Astrocyte (in vitro differentiated cells and primary cell): ENCODE data around the gene CTSZ. TPM values are rescaled to one million over a fixed set of nuclear protein-coding genes. Genes with fewer than 3 reads are reported as not detected.

Experiments
- DNase-seq: peaks from one replicate; pipeline ENCODE4 v3.0.0-alpha.2; 2010; ENCODE audit warnings: low read depth
- FAIRE-seq: peaks from 2 replicates; lab custom pipeline; 2011; peaks lifted over from hg19 to GRCh38; lab: Jason Lieb, UNC
- H2AFZ ChIP-seq: 2 replicates; pipeline ENCODE4 v1.6.0; 2012; ENCODE audit warnings: low read depth, low read length, inconsistent platforms
- H3K27ac ChIP-seq: 2 replicates; pipeline ENCODE4 v1.5.1; 2011; ENCODE audit warnings: low read depth, low read length, inconsistent platforms
- H3K27me3 ChIP-seq: 2 replicates; pipeline ENCODE4 v1.6.0; 2011; ENCODE audit warnings: low read length, inconsistent platforms; ENCODE audit not compliant: insufficient read depth
- H3K36me3 ChIP-seq: 2 replicates; pipeline ENCODE4 v1.5.1; 2011; ENCODE audit warnings: low read length, inconsistent platforms; ENCODE audit not compliant: insufficient read depth
- H3K4me1 ChIP-seq: 2 replicates; pipeline ENCODE4 v1.5.1; 2011; ENCODE audit warnings: low read length, inconsistent platforms; ENCODE audit not compliant: insufficient read depth
- H3K4me2 ChIP-seq: 2 replicates; pipeline ENCODE4 v1.6.0; 2012; ENCODE audit warnings: low read length, inconsistent platforms
- H3K4me3 ChIP-seq: 2 replicates; pipeline ENCODE4 v1.5.1; 2011; ENCODE audit warnings: low read depth, mild to moderate bottlenecking, low read length, inconsistent platforms; ENCODE audit not compliant: insufficient read depth
- H3K79me2 ChIP-seq: 2 replicates; pipeline ENCODE4 v1.6.0; 2012; ENCODE audit warnings: mild to moderate bottlenecking, low read length, inconsistent platforms; ENCODE audit not compliant: insufficient read depth
- H3K9ac ChIP-seq: 2 replicates; pipeline ENCODE4 v1.6.0; 2012; ENCODE audit warnings: mild to moderate bottlenecking, low read length, inconsistent platforms
- H3K9me3 ChIP-seq: 2 replicates; pipeline ENCODE4 v1.5.1; 2012; ENCODE audit warnings: low read depth, mild to moderate bottlenecking, low read length, inconsistent platforms; ENCODE audit not compliant: insufficient read depth
- H4K20me1 ChIP-seq: 2 replicates; pipeline ENCODE4 v1.6.0; 2012; ENCODE audit warnings: low read length, inconsistent platforms; ENCODE audit not compliant: insufficient read depth
- H3K27ac Mint-ChIP-seq: one replicate; pipeline ENCODE4 v1.8.0; 2021; ENCODE audit warnings: mild to moderate bottlenecking, mixed read lengths; ENCODE audit not compliant: unreplicated experiment
- H3K27me3 Mint-ChIP-seq: one replicate; pipeline ENCODE4 v1.8.0; 2021; ENCODE audit warnings: low read depth, mixed read lengths; ENCODE audit not compliant: unreplicated experiment
- H3K36me3 Mint-ChIP-seq: one replicate; pipeline ENCODE4 v1.8.0; 2021; ENCODE audit warnings: low read depth, mixed read lengths; ENCODE audit not compliant: unreplicated experiment
- H3K4me1 Mint-ChIP-seq: one replicate; pipeline ENCODE4 v1.8.0; 2021; ENCODE audit warnings: low read depth, mixed read lengths; ENCODE audit not compliant: unreplicated experiment
- H3K4me3 Mint-ChIP-seq: one replicate; pipeline ENCODE4 v1.8.0; 2021; ENCODE audit warnings: mild to moderate bottlenecking, moderate library complexity, mixed read lengths; ENCODE audit not compliant: unreplicated experiment
- H3K9me3 Mint-ChIP-seq: one replicate; pipeline ENCODE4 v1.8.0; 2021; ENCODE audit warnings: mild to moderate bottlenecking, mixed read lengths; ENCODE audit not compliant: unreplicated experiment
- CTCF ChIP-seq: IDR thresholded peaks from 2 replicates; pipeline ENCODE4 v1.5.1; 2011; ENCODE audit warnings: low read depth, mild to moderate bottlenecking, inconsistent platforms, low read length, moderate library complexity; ENCODE audit not compliant: insufficient read depth
- EZH2 ChIP-seq: IDR thresholded peaks from 2 replicates; pipeline ENCODE4 v1.6.1; 2012; ENCODE audit warnings: mild to moderate bottlenecking, low read length, inconsistent platforms; ENCODE audit not compliant: insufficient read depth
- total RNA-seq: library from RNA; stranded (reverse); gene quantifications from 2 replicates; pipeline ENCODE4 v1.2.1, GENCODE V29; 2021

CTSZ gene
- total RNA-seq, 1 donor from 2014 or later: 112 TPM

- Histone ChIP-seq H3K79me2 (peaks cover 63% of the 10 kb centered on the region), H4K20me1 (peaks cover 16% of the 10 kb centered on the region), H3K27ac (no peak overlapping the region), H3K36me3 (peaks cover 29% of the 10 kb centered on the region), H3K9ac (no peak overlapping the region), H3K9me3 (no peaks in the 10 kb centered on the region), H2AFZ (no peak overlapping the region), H3K4me2 (no peak overlapping the region), H3K27me3 (no peaks in the 10 kb centered on the region), H3K4me1 (no peaks in the 10 kb centered on the region), H3K4me3 (no peak overlapping the region)
- H3K4me3 Mint-ChIP-seq: no peak overlapping the region
- peaks cover 22% of the 10 kb centered on the region for H3K4me1 Mint-ChIP-seq
- no peaks in the 10 kb centered on the region for H3K27me3 Mint-ChIP-seq
- no peaks in the 10 kb centered on the region for H3K9me3 Mint-ChIP-seq
- peaks cover 16% of the 10 kb centered on the region for H3K36me3 Mint-ChIP-seq
- no peak for FAIRE-seq
- peak overlapping the region; percentile 81 for H3K27ac Mint-ChIP-seq
- no peak for DNase-seq
- no peak for TF ChIP-seq CTCF
- no peak for TF ChIP-seq EZH2
These were observed 32.2 kb upstream of the CTSZ start for GRCh38 chr20:59039233-59039632.

GRCh38 chr20:59037386-59037785, 30.3 kb upstream of the CTSZ start:
- no peak overlapping the region for H3K4me3 Mint-ChIP-seq

More at GRCh38 chr20:59037386-59037785, 30.3 kb upstream of the CTSZ start:
- Histone ChIP-seq H3K27me3 (no peaks in the 10 kb centered on the region), H2AFZ (no peak overlapping the region), H4K20me1 (peaks cover 16% of the 10 kb centered on the region), H3K9me3 (no peaks in the 10 kb centered on the region), H3K4me2 (no peak overlapping the region), H3K4me1 (no peaks in the 10 kb centered on the region), H3K36me3 (peaks cover 29% of the 10 kb centered on the region), H3K4me3 (no peak overlapping the region), H3K79me2 (peaks cover 61% of the 10 kb centered on the region), H3K27ac (no peak overlapping the region), H3K9ac (no peak overlapping the region)
- FAIRE-seq (no peak), DNase-seq (no peak)
- Mint-ChIP-seq H3K36me3 (peaks cover 16% of the 10 kb centered on the region), H3K4me1 (peaks cover 27% of the 10 kb centered on the region), H3K9me3 (no peaks in the 10 kb centered on the region), H3K27ac (no peak overlapping the region), H3K27me3 (no peaks in the 10 kb centered on the region)
- TF ChIP-seq CTCF (no peak), EZH2 (no peak)
